ENCODE data around the gene CETN1.
A peak's percentile ranks its signal among the peaks of the same experiment; 100 is the strongest.

Gene CETN1

GRCh38 chr18:577643-578375 is 2.4 kb upstream of the CETN1 start:
- no peak for DNase-seq

- no peak for DNase-seq
Observed at GRCh38 chr18:579238-579637, 942 bp upstream of the CETN1 start.

GRCh38 chr18:581096-581495 is 916 bp downstream of the CETN1 start:
- DNase-seq: no peak

- no peak for DNase-seq
Observed at GRCh38 chr18:582465-582864, 2.3 kb downstream of the CETN1 start.

- DNase-seq: no peak
Observed at GRCh38 chr18:595068-595467, 14.9 kb downstream of the CETN1 start.

- no peak for DNase-seq
Observed at GRCh38 chr18:595571-595970, 15.4 kb downstream of the CETN1 start.

- DNase-seq: peak in 1 of 2 donors; percentile 21
Observed at GRCh38 chr18:596288-596881, 16.2 kb downstream of the CETN1 start.

GRCh38 chr18:598124-598589 is 18.0 kb downstream of the CETN1 start:
- DNase-seq: no peak

- DNase-seq: no peak
Observed at GRCh38 chr18:600107-600506, 19.9 kb downstream of the CETN1 start.

- DNase-seq: no peak
Observed at GRCh38 chr18:604771-605170, 24.6 kb downstream of the CETN1 start.

- no peak for DNase-seq
Observed at GRCh38 chr18:607930-608329, 27.8 kb downstream of the CETN1 start.

GRCh38 chr18:610214-610928 is 30.2 kb downstream of the CETN1 start:
- no peak for DNase-seq

GRCh38 chr18:612156-612555 is 32.0 kb downstream of the CETN1 start:
- no peak for DNase-seq

GRCh38 chr18:614193-614592 is 34.0 kb downstream of the CETN1 start:
- no peak for DNase-seq

GRCh38 chr18:615092-615521 is 34.9 kb downstream of the CETN1 start:
- peak; percentile 69 to 94 for DNase-seq

- peak in 1 of 2 donors; percentile 10 for DNase-seq
Observed at GRCh38 chr18:615773-616172, 35.6 kb downstream of the CETN1 start.

GRCh38 chr18:616380-616995 is 36.3 kb downstream of the CETN1 start:
- peak; percentile 54 to 69 for DNase-seq

GRCh38 chr18:617970-618504 is 37.9 kb downstream of the CETN1 start:
- no peak for DNase-seq

- DNase-seq: no peak
Observed at GRCh38 chr18:618618-619017, 38.4 kb downstream of the CETN1 start.

GRCh38 chr18:621291-622043 is 41.3 kb downstream of the CETN1 start:
- DNase-seq: no peak

- no peak for DNase-seq
Observed at GRCh38 chr18:622289-622688, 42.1 kb downstream of the CETN1 start.
